Activated T-helper 17 cell treated with anti-CD3 and anti-CD28 coated beads, Interleukin-2, amount 50 U/mL, for 72 hours (primary cell): ENCODE data around the gene PPHLN1. TPM values are rescaled to one million over a fixed set of nuclear protein-coding genes. Genes with fewer than 3 reads are reported as not detected.
"Not testable (repeated sequence)": the region's sequence is repeated elsewhere in the genome, so short reads cannot be mapped to it uniquely, and the experiment has no call there.

Experiments used
- ATAC-seq: fragments of 150-1000 bp; cut with Tn5 transposase; replicated peaks from 2 replicates; pipeline ENCODE4 v1.10.0; 2021; ENCODE audit warnings: mild to moderate bottlenecking, moderate library complexity
- H3K27ac Mint-ChIP-seq: one replicate; pipeline ENCODE4 v1.8.0; 2022; ENCODE audit warnings: mixed read lengths
- H3K27me3 Mint-ChIP-seq: one replicate; pipeline ENCODE4 v1.8.0; 2022; ENCODE audit warnings: mixed read lengths
- H3K36me3 Mint-ChIP-seq: one replicate; pipeline ENCODE4 v1.8.0; 2022; ENCODE audit warnings: low read depth, mild to moderate bottlenecking, mixed read lengths
- H3K4me1 Mint-ChIP-seq: one replicate; pipeline ENCODE4 v1.8.0; 2022; ENCODE audit warnings: mixed read lengths
- H3K4me3 Mint-ChIP-seq: one replicate; pipeline ENCODE4 v1.8.0; 2022; ENCODE audit warnings: mild to moderate bottlenecking, mixed read lengths
- H3K9me3 Mint-ChIP-seq: one replicate; pipeline ENCODE4 v1.8.0; 2022; ENCODE audit warnings: mixed read lengths
- total RNA-seq, 2 donors: library from RNA; stranded (reverse); gene quantifications; one replicate each; pipeline ENCODE4 v1.2.3, GENCODE V29; 2022

The PPHLN1 gene
- total RNA-seq, 2 donors from 2014 or later, result 77.0 to 94.0 TPM

- H3K27me3 Mint-ChIP-seq, result no peaks in the 10 kb centered on the region
- peaks cover 67% of the 10 kb centered on the region for H3K36me3 Mint-ChIP-seq
- ATAC-seq, result no peak
- no peaks in the 10 kb centered on the region for H3K9me3 Mint-ChIP-seq
- H3K27ac Mint-ChIP-seq, result no peak overlapping the region
- H3K4me3 Mint-ChIP-seq, result no peak overlapping the region
- peaks cover 30% of the 10 kb centered on the region for H3K4me1 Mint-ChIP-seq
Measured at GRCh38 chr12:42336286-42336685, 10.3 kb downstream of the PPHLN1 start.

DNA sequence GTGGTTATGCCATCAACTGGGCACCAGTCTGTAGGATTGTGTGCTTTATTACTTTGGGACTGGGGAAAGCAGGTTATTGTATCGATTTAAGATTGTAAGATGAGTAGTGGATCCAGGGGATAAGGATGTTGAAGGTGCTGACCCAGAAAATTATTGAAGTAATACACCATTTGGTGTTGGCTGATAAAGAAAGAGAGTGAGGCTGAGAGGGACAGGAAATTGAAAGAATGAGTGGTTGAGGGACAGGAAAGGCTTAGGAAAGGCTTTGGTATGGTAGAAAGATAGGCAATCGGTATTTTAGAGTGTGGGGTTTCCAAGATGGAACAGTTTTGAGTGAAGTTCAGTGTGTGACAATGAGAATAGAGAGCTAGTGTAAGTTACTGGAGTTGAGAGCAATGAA, 12.3 kb downstream of the PPHLN1 start:
- Mint-ChIP-seq H3K4me3 (no peak overlapping the region), H3K9me3 (no peaks in the 10 kb centered on the region), H3K4me1 (peaks cover 20% of the 10 kb centered on the region), H3K36me3 (peaks cover 87% of the 10 kb centered on the region), H3K27me3 (no peaks in the 10 kb centered on the region), H3K27ac (peak overlapping the region; percentile 2)
- no peak for ATAC-seq

- ATAC-seq, result no peak
- peaks cover 76% of the 10 kb centered on the region for H3K36me3 Mint-ChIP-seq
- H3K4me3 Mint-ChIP-seq, result peak overlapping the region; percentile 15
- no peak overlapping the region for H3K27ac Mint-ChIP-seq
- H3K27me3 Mint-ChIP-seq, result no peaks in the 10 kb centered on the region
- peaks cover 20% of the 10 kb centered on the region for H3K4me1 Mint-ChIP-seq
- no peaks in the 10 kb centered on the region for H3K9me3 Mint-ChIP-seq
Measured at GRCh38 chr12:42342028-42342427, 16.1 kb downstream of the PPHLN1 start.

DNA sequence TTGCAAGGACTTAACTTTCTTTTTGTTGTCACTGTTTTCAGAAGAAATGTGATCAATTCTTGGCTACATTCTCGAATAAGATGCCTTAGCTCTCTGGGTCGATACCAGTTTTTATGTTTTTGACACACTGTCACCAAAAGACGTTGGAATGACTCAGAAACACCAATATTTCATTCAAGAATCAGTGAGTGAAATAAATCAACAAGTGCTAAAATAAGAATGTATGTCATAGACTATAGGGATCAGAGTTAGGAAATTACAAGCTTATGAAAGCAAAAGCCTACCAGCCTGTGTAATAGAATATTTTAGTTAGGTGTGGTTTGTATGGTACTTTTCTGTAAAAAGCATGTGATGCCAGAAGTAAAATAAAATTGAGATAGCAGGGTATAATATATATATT, 17.8 kb downstream of the PPHLN1 start:
- H3K4me1 Mint-ChIP-seq, result peaks cover 14% of the 10 kb centered on the region
- H3K4me3 Mint-ChIP-seq, result peak overlapping the region; percentile 46
- ATAC-seq, result peak; percentile 91
- no peaks in the 10 kb centered on the region for H3K27me3 Mint-ChIP-seq
- H3K36me3 Mint-ChIP-seq, result peaks cover 70% of the 10 kb centered on the region
- no peaks in the 10 kb centered on the region for H3K9me3 Mint-ChIP-seq
- H3K27ac Mint-ChIP-seq, result no peak overlapping the region

- H3K4me3 Mint-ChIP-seq, result no peak overlapping the region
- no peaks in the 10 kb centered on the region for H3K27me3 Mint-ChIP-seq
- ATAC-seq, result peak; percentile 30
- H3K9me3 Mint-ChIP-seq, result no peaks in the 10 kb centered on the region
- H3K27ac Mint-ChIP-seq, result no peak overlapping the region
- peaks cover 8% of the 10 kb centered on the region for H3K4me1 Mint-ChIP-seq
- H3K36me3 Mint-ChIP-seq, result peaks cover 60% of the 10 kb centered on the region
Measured at GRCh38 chr12:42346403-42347002, 20.5 kb downstream of the PPHLN1 start.

- not testable (repeated sequence) for H3K9me3 Mint-ChIP-seq, H3K4me3 Mint-ChIP-seq, H3K27me3 Mint-ChIP-seq, H3K27ac Mint-ChIP-seq, H3K4me1 Mint-ChIP-seq, ATAC-seq
- peaks cover 57% of the 10 kb centered on the region for H3K36me3 Mint-ChIP-seq
Measured at GRCh38 chr12:42349119-42350020, 23.4 kb downstream of the PPHLN1 start.

DNA sequence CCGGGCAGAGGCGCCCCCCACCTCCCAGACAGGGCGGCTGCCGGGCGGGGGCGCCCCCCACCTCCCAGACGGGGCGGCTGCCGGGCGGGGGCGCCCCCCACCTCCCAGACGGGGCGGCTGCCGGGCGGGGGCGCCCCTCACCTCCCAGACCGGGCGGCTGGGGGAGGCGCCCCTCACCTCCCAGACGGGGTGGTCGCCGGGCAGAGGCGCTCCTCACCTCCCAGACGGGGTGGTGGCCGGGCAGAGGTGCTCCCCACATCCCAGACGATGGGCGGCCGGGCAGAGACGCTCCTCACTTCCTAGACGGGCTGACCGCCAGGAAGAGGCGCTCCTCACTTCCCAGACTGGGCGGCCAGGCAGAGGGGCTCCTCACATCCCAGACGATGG, 24.0 kb downstream of the PPHLN1 start:
- H3K36me3 Mint-ChIP-seq, result peaks cover 64% of the 10 kb centered on the region
- H3K4me3 Mint-ChIP-seq, H3K4me1 Mint-ChIP-seq, H3K27me3 Mint-ChIP-seq, ATAC-seq, H3K9me3 Mint-ChIP-seq, H3K27ac Mint-ChIP-seq: not testable (repeated sequence)

DNA sequence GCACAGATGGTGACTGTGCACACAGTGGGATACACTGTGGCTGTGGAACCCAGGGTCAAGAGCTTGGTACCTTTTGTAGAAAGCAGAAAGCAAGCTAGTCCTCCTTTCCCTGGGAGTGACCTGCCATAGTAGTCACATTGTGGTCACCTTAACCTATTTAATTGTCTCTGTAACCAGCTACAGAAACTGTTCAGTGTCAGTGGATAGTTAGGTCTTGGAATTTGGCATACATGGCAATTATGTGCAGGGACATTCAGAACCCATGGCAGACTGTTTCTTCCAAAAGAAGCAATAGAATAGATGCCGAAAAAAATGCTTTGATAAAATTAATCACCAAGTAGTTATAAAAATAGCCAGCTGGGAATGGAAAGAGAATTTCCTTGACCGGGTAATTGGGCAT, 30.4 kb downstream of the PPHLN1 start:
- H3K4me1 Mint-ChIP-seq, result peaks cover 18% of the 10 kb centered on the region
- peaks cover 83% of the 10 kb centered on the region for H3K36me3 Mint-ChIP-seq
- no peak for ATAC-seq
- H3K27ac Mint-ChIP-seq, result no peak overlapping the region
- no peak overlapping the region for H3K4me3 Mint-ChIP-seq
- H3K9me3 Mint-ChIP-seq, result no peaks in the 10 kb centered on the region
- no peaks in the 10 kb centered on the region for H3K27me3 Mint-ChIP-seq

- H3K4me3 Mint-ChIP-seq, result peak overlapping the region; percentile 59
- H3K9me3 Mint-ChIP-seq, result no peaks in the 10 kb centered on the region
- H3K27ac Mint-ChIP-seq, result peak overlapping the region; percentile 71
- no peaks in the 10 kb centered on the region for H3K27me3 Mint-ChIP-seq
- peaks cover 34% of the 10 kb centered on the region for H3K4me1 Mint-ChIP-seq
- peak; percentile 75 for ATAC-seq
- peaks cover 61% of the 10 kb centered on the region for H3K36me3 Mint-ChIP-seq
Measured at GRCh38 chr12:42360747-42361403, 34.9 kb downstream of the PPHLN1 start.

DNA sequence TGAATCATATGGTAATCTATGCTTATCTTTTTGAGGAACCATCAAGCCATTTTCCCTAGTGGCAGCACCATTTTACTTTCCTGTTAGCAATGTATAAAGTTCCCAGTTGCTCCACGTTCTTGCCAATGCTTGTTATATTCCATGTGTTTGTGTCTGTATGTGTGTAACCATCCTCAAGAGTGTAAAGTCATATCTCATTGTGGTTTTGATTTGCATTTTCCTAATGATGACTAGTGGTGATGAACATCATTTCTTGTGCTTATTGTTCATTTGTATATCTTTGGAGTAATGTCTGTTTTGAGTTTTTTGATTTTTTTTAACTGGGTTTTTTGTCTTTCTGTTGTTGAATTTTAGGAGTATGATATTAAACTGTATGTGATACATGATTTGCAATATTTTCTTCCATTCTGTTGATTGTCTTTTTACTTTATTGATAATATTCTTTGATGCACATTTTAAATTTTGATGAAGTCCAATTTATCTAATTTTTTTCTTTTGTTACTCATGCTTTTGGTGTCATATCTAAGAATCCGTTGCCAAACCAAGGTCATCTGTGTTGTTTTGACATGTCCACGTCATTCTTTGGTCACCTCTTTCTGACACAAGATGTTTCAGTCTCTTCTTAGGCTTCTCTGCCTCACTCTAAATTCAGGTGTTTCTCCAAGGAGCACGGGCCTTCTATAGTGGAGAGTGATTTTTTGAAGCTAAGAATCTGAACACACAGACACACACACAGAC, 36.1 kb downstream of the PPHLN1 start:
- peak overlapping the region; percentile 71 for H3K27ac Mint-ChIP-seq
- peak; percentile 80 for ATAC-seq

GRCh38 chr12:42362647-42363260, 36.8 kb downstream of the PPHLN1 start:
- no peak for ATAC-seq
- Mint-ChIP-seq H3K9me3 (no peaks in the 10 kb centered on the region), H3K4me3 (peak overlapping the region; percentile 59), H3K27me3 (no peaks in the 10 kb centered on the region), H3K27ac (peak overlapping the region; percentile 71), H3K4me1 (peaks cover 34% of the 10 kb centered on the region), H3K36me3 (peaks cover 42% of the 10 kb centered on the region)

More for the DNA sequence above, 36.1 kb downstream of the PPHLN1 start:
- Mint-ChIP-seq H3K27me3 (no peaks in the 10 kb centered on the region), H3K9me3 (no peaks in the 10 kb centered on the region), H3K36me3 (peaks cover 49% of the 10 kb centered on the region), H3K4me3 (peak overlapping the region; percentile 59), H3K4me1 (peaks cover 34% of the 10 kb centered on the region)

DNA sequence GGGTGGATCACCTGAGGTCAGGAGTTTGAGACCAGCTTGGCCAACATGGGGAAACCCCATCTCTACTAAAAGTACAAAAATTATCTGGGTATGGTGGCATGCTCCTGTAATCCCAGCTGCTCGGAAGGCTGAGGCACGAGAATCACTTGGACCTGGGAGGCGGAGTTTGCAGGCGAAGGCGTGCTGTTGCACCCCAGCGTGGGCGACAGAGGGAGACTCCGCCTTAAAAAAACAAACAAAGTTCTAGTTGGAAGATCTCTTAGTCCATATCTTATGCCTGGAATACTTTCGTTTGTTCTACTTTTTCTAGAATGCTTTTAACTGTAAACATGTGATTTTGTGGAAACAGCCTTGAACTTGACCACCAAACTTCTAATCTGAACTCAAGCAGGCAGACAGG, 38.7 kb downstream of the PPHLN1 start:
- Mint-ChIP-seq H3K27me3 (no peaks in the 10 kb centered on the region), H3K36me3 (peaks cover 38% of the 10 kb centered on the region), H3K4me1 (peaks cover 30% of the 10 kb centered on the region), H3K9me3 (no peaks in the 10 kb centered on the region), H3K4me3 (no peak overlapping the region), H3K27ac (no peak overlapping the region)
- ATAC-seq, result no peak

GRCh38 chr12:42365486-42365885, 39.5 kb downstream of the PPHLN1 start:
- no peak overlapping the region for H3K27ac Mint-ChIP-seq
- peaks cover 38% of the 10 kb centered on the region for H3K36me3 Mint-ChIP-seq
- H3K9me3 Mint-ChIP-seq, result no peaks in the 10 kb centered on the region
- no peaks in the 10 kb centered on the region for H3K27me3 Mint-ChIP-seq
- peaks cover 29% of the 10 kb centered on the region for H3K4me1 Mint-ChIP-seq
- ATAC-seq, result no peak
- H3K4me3 Mint-ChIP-seq, result no peak overlapping the region

- no peaks in the 10 kb centered on the region for H3K27me3 Mint-ChIP-seq
- no peak overlapping the region for H3K4me3 Mint-ChIP-seq
- no peaks in the 10 kb centered on the region for H3K9me3 Mint-ChIP-seq
- no peak for ATAC-seq
- peaks cover 33% of the 10 kb centered on the region for H3K36me3 Mint-ChIP-seq
- peaks cover 4% of the 10 kb centered on the region for H3K4me1 Mint-ChIP-seq
- H3K27ac Mint-ChIP-seq, result peak overlapping the region; percentile 13
Measured at GRCh38 chr12:42370013-42370412, 44.0 kb downstream of the PPHLN1 start.
